HG02885 (cell line): Measurements from ENCODE around the gene ANKMY1.

Source experiments
- ATAC-seq: cut with Tn5 transposase; IDR thresholded peaks from one replicate; pipeline ENCODE4 v1.9.1; 2021; ENCODE audit warnings: mild to moderate bottlenecking; ENCODE audit not compliant: unreplicated experiment, poor library complexity

Gene ANKMY1

GRCh38 chr2:240441326-240441992 lies 116.3 kb downstream of the ANKMY1 start:
- ATAC-seq: no peak

DNA sequence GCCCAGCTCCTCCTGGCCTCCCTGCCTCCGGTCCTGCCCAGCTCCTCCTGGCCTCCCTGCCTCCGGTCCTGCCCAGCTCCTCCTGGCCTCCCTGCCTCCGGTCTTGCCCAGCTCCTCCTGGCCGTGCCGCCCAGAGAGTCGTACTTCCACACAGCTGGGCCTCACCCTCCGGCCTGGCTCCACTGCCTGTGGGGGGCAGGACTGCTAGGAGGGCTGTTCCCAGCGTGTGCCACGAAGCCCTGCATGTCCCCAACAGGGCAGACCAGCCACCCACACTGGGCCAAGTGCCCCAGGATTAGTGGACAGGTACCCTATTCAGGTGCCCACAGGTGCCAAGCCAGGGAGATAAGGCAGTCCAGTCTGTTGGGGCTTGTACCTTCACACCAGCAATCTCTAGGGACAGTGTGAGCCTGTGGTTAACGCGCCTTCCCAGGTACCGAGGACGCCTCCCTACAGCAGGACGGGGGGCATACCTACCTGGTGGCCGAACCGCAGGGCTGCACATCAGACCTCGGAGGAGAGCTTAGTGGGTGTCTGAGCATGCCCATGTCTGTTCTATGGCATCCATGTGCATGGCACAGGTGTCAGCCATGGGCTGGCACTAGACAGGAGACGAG lies 117.0 kb downstream of the ANKMY1 start:
- ATAC-seq: no peak

DNA sequence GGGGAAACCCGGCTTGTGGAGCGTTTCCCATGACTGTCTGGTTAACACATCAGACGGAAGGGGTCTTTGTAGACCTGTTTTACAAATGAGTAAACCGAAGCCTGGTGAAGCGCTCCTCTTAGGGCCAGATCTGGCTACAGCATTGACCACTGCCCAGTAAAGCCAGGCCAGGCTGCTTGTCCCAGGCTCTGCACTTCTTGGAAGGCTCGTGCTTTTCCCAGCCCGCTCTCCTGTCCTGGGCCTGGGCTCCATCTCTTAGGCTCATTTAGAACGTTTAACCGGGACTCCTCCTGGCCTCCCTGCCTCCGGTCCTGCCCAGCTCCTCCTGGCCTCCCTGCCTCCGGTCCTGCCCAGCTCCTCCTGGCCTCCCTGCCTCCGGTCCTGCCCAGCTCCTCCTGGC lies 117.5 kb downstream of the ANKMY1 start:
- ATAC-seq: no peak

GRCh38 chr2:240439698-240440151 lies 118.1 kb downstream of the ANKMY1 start:
- no peak for ATAC-seq

GRCh38 chr2:240438810-240439697 lies 118.7 kb downstream of the ANKMY1 start:
- no peak for ATAC-seq

- ATAC-seq: peak; percentile 39
Measured at GRCh38 chr2:240437861-240438809, 119.7 kb downstream of the ANKMY1 start.

- ATAC-seq: no peak
Measured at GRCh38 chr2:240437551-240437860, 120.3 kb downstream of the ANKMY1 start.

GRCh38 chr2:240436683-240437550 lies 120.9 kb downstream of the ANKMY1 start:
- ATAC-seq: no peak

GRCh38 chr2:240435948-240436682 lies 121.7 kb downstream of the ANKMY1 start:
- no peak for ATAC-seq

- ATAC-seq: peak; percentile 53
Measured at GRCh38 chr2:240435457-240435947, 122.3 kb downstream of the ANKMY1 start, which contains the start of gene GPC1. Gene GPC1, plus strand, starts transcription at chr2:240435663. Its CDS starts 256 bp downstream, at chr2:240435919.

DNA sequence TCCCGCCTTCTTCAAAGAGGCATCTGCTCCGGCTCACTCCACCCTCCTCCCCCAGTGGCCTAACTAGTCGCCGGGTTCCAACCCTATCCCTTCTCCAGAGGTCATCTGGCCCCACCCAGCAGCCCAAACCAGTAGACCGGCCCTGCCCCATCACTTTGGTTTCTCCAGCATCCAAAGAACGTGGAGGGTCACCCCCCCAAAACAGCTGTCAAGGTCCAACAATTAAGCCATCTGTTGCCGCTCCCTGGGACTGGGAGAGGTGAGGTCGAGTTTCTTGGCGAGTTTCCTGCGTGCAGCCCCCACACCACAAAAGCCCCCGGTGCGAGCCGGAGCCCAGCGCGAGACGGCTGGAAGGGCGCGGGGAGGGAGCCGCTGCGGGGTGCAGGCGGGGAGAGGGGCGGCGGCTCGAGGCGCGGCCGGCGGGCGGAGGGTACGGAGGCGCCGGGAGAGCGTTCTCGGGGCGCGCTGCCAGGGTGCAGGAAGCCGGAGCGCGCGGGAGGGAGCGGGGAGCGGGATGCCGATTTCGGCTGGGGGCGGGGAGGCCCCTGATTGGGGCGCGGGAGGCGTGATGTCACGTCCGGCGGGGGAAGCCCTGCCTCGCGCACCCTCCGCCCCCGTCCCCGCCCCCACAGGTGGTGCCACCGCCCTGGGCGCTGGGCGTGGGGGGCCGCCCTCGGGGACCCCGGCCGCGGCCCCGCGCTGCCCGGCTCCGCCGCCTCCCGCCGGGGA lies 122.9 kb downstream of the ANKMY1 start:
- peak; percentile 54 for ATAC-seq

DNA sequence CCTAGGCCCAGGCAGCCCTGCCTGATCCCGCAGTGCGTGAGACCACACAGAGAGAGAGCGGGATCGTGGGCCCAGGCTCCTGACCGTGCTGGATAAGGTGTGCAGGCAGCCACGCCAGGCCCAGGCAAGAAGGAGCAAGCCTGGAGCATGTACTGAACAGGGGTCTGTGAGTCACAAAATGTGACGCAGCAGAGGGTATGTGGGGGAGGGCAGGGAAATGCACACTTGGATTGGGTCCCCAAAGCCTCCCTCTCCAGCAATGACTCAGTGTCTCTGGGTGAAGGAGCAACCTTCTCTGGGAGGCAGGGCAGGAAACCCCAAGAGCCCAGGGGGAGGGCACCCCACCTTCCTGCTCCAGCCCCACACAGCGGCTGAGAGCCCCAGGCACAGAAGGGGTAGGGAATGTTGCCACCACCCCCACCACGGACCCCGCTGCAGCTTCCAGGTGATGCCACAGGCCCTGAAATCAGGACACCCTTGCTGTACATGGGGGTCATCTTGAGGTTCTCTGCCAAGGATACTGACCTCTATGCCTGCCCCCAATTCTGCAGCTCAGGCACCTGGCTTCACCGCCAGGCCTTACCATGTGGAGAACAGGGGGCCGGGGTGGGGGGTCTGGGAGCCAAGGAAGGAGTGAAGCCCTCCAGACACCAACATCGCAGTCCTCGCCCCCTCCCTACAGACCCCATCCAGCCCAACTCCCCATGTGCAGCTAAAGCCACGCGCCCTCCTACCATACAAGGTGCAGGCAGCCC lies 123.6 kb downstream of the ANKMY1 start:
- no peak for ATAC-seq

GRCh38 chr2:240432820-240433801 lies 124.7 kb downstream of the ANKMY1 start:
- no peak for ATAC-seq

DNA sequence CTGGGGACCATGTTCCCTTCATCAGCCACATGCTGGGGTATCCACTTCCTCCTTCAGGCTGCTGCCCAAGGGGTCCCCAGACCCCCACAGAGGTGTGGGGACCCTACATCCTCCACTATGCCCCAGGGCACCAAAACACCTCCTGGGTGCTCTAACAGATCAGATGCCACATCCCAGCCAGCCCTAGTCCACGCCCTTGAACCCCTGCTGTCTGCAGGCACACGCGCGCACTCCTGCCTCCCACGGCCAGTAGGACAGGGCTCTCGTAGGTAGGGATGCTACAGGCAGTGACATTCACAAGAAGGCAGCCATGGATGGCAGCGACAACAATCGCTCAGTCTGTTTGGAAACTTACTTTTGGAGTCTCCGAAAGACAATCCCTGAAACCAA lies 125.4 kb downstream of the ANKMY1 start:
- ATAC-seq: no peak

DNA sequence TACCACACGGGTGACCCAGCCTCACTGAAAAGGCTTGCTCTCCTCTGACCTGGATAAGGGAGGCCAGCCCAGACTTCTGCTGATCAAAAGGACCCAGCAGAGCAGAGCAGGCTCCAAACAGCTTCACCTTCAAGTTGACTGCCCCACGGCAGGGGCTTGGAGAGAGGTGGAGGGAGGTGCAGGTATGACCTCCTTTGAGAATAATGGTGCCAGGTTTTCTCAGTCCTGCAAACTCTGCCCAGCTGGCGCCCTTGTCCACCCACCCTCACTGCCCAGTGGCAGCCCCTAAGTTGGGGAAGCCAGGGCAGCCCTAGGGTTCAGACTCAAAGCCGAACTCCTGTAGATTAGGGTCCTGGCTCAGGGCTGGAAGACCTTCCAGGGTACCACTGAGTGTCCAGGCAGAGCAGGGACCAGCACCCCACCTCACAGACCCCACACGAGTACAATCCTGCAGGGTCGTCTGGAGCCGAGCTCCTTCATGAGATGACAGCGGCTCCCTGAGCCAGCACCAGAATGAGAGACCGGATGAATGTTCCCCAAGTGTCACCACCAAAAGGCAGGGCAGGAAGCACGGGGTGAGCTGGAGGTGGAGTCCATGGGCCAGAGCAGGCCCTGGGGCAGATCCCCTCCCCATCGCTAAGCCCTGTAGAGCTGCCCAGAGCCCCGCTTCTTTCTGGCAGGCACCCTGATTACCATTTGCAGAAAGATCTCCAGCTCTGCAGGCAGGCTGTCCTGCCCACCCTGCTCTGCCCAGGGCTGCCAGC lies 125.9 kb downstream of the ANKMY1 start:
- ATAC-seq: no peak
